DMS153 (cell line): Measurements from ENCODE around the gene FUCA2.
A peak's percentile ranks its signal among the peaks of the same experiment; 100 is the strongest.
"Not testable (repeated sequence)": the region's sequence is repeated elsewhere in the genome, so short reads cannot be mapped to it uniquely, and the experiment has no call there.

ENCODE experiments used
- DNase-seq: peaks from one replicate; lab custom pipeline; 2025; lab: John Stamatoyannopoulos, UW

Gene FUCA2

DNA sequence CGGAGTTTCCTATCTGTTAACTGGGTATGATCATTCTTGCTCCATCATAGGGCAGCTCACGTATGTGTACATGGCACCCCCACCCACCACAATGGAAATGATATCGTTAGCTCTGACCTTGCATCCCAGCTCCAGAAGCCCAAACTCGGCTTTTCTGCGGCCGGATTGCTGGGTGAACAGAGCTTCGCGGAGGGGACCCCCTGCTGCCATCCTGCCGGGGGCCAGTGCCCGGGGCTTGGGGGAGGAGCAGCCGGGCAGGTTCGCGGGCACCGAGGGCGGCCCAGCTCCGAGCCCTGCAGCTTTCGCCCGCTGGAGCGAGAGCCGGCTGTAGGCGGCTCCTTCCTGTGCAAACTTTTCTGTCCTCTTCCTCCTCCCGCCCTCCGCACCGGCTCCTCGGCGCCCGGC lies 24.9 kb upstream of the FUCA2 start:
- peak; percentile 5 for DNase-seq

GRCh38 chr6:143535189-143535614 lies 23.7 kb upstream of the FUCA2 start:
- DNase-seq = no peak

GRCh38 chr6:143531720-143532499 lies 20.4 kb upstream of the FUCA2 start:
- DNase-seq = no peak

DNA sequence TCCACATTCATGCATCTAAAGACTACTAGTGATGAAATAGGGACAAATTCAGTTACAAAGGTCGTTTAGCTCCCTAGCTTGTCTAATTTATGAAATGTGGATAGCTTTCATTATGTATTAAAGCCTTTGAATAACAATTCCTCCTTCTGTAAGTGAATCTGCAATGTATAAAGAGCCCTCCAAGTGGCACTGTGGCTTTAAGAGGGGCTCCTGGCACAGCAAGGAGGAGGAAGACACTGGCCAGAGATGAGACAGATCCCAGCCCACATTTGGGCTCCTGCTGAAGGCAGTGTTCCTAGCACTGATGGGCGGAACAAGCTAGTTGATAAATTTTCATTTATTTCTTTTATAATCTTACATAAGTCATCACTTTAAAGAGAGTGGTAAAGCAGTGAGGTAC lies 17.6 kb upstream of the FUCA2 start:
- DNase-seq = no peak

- DNase-seq = no peak
Measured at GRCh38 chr6:143528164-143528811, 16.8 kb upstream of the FUCA2 start.

- no peak for DNase-seq
Measured at GRCh38 chr6:143527677-143528076, 16.2 kb upstream of the FUCA2 start.

- no peak for DNase-seq
Measured at GRCh38 chr6:143525356-143525755, 13.8 kb upstream of the FUCA2 start.

GRCh38 chr6:143522039-143522600 lies 10.6 kb upstream of the FUCA2 start:
- no peak for DNase-seq

GRCh38 chr6:143517447-143517773 lies 5.9 kb upstream of the FUCA2 start:
- DNase-seq = no peak

DNA sequence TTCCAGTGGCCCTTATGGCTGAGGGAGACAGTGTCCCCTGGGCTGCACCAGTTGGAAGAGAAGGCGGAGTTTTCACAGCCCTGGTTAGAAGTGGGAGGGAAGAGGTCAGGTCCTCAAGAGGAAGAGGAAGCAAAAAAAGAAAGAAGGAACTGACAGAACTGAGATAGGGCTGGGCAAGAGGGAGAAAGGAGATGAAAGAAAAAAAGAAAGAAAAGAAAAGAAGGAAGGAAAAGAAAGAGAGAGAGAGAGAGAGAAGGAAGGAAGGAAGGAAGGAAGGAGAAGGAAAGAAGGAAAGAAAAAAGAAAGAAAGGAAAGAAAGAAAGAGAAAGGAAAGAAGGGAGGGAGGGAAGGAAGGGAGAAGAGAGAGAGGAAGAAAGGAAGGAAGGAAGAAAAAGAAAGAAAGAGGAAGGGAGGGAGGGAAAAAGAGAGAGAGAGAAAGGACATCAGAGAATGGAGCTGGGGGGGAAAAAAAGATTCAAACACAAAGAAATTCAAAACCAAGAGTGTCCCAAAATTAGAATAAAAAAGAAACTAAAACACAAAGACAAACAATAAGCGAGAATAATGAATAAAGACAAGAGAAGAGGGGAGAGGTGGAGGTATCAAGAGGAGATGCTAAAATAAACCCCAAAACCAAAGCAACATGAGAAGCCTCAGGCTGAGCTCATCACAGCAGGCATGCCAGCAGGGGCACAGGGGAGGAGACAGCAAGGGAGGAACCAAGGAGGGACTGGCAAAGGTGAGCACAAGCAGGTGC lies 5.3 kb upstream of the FUCA2 start:
- DNase-seq = no peak

DNA sequence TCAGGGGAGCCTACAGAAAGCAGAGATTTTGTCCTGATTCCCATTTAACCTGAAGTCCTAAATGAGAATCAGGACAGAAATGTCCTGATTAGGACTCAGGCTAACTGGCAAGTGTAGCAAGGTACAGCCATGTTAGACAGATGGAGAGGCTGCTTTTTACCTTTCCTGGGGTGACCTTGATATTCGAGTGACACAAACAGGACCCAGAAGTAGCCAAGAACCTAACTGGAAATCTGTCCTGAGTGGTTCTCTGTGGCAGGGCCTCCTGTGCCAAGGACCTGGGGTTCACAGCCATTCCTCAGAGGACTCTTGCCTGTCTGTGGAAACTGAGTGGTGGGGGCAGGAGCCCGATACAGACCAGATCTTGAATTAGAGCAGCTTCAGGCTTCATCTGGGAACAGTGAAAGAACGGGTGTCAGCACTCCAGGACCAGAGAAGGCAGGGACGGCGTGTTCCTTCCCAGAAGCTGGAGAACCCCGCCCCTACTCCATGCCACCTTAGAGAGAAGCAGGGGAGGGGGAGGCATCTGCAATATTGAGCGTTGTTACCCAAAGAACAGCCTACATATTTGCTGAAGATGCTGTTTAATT lies 4.3 kb upstream of the FUCA2 start:
- no peak for DNase-seq

GRCh38 chr6:143515061-143515760 lies 3.7 kb upstream of the FUCA2 start:
- DNase-seq = no peak

DNA sequence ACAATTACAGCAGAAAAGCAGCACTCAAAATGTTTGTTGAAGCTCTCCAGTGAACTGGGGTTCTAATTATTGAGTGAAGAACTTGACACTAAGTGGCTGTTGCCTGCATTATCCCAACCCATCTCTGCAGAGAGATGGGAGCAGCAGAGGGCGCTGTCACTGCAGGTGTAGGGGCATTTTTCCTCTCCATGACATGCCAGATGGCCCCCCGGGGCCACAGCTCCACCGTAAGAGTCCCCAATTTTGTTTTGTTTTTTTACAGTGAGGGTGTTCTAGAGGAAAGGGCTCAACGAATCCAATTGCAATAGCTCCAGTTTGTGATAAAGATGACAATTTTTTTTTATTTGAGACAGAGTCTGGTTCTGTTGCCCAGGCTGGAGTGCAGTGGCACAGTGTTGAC lies 1.9 kb upstream of the FUCA2 start:
- DNase-seq = peak; percentile 74

- DNase-seq = not testable (repeated sequence)
Measured at GRCh38 chr6:143510326-143510725, 1.2 kb downstream of the FUCA2 start.

DNA sequence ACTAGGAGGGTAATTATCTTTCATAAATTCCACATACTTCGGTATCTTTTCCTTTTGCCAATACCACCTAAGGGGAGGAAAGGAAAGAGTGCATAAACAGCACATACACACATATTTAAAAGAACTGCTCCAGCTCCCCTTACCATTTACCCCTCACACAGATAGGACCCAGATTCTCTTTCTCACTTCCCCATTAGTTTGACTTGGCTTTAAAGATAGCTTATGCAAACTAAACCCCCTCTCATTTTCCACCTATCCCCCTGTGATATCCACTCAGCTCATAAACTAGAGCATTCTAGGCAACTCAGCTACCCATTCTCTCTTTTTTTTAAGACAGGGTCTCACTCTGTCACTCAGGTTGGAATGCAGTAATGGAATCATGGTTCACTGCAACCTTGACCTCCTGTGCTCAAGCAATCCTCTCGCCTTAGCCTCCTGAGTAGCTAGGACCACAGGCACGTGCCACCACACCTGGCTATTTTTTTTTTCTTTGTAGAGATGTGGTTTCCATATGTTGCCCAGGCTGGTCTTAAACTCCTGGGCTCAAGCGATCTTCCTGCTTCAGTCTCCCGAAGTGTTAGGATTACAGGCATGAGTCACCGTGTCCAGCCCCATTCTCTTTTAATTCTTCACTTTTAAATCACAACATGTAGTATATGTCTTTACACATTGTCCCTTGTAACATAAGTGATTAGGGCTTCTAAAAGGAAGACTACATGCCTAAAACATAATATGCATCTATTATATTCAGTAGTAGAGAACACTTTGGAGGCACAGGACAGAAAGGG lies 4.0 kb downstream of the FUCA2 start:
- DNase-seq = no peak

DNA sequence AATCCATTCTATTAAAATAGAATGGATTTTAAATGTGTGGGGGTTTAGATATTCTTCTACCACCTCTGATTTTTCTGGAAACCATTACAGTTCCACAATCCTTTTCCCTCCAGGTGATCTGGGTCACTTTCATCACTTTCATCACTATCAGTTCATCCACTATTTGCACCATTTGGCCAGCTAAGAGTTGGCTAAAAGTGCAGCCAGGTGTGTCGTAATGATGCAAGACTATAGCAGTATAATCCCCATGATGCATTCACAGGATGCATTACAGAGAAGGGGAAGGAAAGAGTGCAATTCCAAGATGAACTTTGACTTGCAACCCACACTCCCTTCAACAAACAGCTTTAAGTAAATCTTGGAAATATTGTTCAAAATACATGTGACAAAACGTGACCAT lies 4.9 kb downstream of the FUCA2 start:
- DNase-seq = no peak

GRCh38 chr6:143506199-143506598 lies 5.3 kb downstream of the FUCA2 start:
- no peak for DNase-seq

GRCh38 chr6:143505537-143505936 lies 6.0 kb downstream of the FUCA2 start:
- DNase-seq = no peak

DNA sequence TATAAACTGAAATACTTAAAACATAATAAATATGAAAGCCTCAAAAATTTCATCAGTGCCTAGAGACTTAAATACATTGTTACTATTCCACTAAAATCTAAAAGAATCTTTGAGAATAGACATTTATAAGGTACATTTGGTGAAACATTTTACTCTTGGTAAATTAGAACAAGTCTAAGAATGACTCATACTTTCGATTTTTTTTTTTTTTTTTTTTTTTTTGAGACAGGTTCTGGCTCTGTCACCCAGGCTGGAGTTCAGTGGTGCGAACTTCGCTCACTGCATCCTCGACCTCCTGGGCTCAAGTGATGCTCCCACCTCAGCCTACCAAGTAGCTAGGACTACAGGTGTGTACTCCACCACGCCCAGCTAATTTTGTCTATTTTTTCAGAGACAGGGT lies 6.4 kb downstream of the FUCA2 start:
- DNase-seq = no peak

DNA sequence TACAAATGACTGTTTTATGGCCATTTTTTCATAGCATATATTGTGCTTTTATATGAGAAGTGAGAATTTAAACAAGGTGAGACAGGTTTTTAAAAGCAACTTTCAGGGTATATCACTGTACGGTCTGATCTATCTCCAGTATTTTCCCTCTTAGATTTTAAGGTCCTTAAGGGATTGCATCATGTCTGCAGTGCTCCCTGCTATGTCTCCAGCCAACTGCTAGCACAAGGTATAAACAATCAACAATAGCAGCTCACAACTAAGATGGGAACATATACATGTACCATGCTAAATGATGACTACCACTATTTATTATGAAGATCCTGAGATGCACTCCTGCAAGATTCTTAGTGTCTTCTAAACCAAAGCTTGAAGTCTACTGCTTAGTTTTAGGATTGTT lies 7.2 kb downstream of the FUCA2 start:
- DNase-seq = no peak

DNA sequence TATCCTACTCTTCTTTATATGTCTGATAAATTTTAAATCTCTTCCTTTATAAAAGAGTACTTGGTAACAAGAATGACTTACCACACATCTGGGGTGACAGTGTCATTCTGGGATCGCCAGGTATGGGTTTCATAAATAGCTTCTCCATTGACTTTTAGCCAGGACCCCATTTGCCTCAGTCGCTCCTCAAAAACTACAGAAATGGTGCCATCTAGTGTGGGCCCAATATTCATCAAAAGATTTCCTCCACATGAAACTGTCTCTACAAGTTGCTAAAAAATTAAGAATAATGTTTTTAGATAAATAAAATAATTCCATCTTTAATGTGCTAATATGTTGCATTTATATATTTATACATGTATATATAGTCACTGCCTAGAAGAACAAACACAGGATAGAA lies 9.7 kb downstream of the FUCA2 start:
- no peak for DNase-seq
